GM20000 (cell line): ENCODE results near the gene HOXA7.

Experiments
- DNase-seq: peaks from one replicate; pipeline ENCODE4 v3.0.0; 2012; ENCODE audit warnings: low spot score
- TF ChIP-seq, protein P1 (sequence below): IDR thresholded peaks from 2 replicates; pipeline ENCODE4 v1.5.1; 2012; ENCODE audit warnings: mild to moderate bottlenecking, control low read depth; ENCODE audit errors: extremely low read depth, missing control alignments

Gene HOXA7

DNA sequence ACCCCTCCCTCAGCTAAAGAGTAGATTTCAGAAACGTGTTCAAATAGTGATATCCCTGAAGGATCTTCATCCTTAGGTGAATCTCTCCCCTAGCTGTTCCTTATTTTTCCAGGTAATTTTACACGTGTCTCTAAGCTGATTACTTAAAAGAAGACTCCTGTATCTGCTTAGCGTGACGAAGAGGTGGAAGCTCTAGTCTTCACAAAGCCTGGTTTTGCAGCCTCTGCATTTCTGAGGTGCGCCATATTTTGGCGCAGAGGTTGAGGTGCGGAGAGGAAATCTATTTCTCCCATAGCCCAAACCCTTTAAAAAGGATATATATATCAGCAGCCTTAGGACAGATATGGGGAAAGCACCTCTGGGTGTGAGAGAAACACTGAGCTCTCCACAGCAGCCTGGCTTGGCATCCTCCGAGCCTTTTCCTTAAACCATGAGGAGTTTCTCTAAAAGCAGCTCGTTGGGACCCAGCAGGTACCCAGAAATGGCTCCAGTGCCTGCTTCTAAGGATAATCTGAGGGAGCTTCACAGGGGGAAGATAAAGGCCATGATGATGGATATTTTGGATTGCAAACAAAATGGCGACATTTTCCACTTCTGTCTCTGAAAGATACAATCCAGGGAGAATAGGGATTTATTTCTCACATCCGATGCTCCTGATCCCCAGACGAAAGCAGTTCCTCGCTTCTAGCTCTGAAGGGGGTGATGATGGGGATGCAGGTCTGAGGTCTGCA is 51.0 kb downstream of the HOXA7 start:
- TF ChIP-seq, protein P1, sequence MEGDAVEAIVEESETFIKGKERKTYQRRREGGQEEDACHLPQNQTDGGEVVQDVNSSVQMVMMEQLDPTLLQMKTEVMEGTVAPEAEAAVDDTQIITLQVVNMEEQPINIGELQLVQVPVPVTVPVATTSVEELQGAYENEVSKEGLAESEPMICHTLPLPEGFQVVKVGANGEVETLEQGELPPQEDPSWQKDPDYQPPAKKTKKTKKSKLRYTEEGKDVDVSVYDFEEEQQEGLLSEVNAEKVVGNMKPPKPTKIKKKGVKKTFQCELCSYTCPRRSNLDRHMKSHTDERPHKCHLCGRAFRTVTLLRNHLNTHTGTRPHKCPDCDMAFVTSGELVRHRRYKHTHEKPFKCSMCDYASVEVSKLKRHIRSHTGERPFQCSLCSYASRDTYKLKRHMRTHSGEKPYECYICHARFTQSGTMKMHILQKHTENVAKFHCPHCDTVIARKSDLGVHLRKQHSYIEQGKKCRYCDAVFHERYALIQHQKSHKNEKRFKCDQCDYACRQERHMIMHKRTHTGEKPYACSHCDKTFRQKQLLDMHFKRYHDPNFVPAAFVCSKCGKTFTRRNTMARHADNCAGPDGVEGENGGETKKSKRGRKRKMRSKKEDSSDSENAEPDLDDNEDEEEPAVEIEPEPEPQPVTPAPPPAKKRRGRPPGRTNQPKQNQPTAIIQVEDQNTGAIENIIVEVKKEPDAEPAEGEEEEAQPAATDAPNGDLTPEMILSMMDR = no peak
- no peak for DNase-seq

DNA sequence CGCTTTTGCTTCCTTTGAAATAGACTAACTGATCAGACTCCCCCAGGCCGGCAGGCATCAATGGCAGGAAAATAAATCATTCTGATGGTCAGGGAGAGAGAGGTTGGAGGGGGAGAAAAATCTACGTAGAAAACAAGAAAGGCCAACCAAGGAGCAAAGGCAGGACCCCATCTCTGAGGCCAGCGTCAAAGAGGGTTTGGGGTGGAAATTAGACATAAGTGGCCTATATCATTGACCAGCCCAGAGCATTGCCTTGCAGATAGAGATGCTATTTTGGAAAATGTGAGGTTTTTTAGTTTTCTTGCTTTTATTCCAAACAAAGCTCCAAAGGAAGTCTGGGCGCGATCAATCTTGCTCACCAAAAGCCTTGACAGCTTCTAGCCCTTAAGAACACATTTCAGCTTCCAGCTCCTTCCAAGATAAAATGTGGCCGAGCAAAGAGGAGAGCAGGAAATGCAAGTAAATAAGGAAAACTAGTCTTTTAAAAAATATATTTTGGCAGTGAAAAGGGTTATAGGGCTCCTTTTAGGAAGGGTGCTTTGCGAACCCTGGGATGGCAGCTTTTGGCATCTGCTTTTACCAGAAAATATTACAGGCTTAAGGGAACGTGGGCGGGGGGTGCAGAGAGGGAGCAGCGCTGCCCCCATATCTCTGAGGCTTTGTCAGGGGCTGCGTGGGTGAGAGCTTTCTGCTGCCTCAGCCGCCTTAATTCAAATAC is 52.0 kb downstream of the HOXA7 start:
- TF ChIP-seq, protein P1 = no peak
- DNase-seq = no peak
